H1 (cell line): Measurements from ENCODE around the gene CLPTM1L. TPM values are rescaled to one million over a fixed set of nuclear protein-coding genes. Genes with fewer than 3 reads are reported as not detected.

ENCODE experiments used
- CTCF ChIA-PET: fragments of 300-600 bp; sonication (Branson Sonifier 250); formaldehyde crosslinking; loops from one replicate; lab custom pipeline; 2021; ENCODE audit not compliant: partially characterized antibody; lab: Charles Lee
- POLR2A ChIA-PET: fragments of 300-600 bp; sonication (Branson Sonifier 250); formaldehyde crosslinking; loops from one replicate; lab custom pipeline; 2021; ENCODE audit warnings: inconsistent platforms; ENCODE audit not compliant: partially characterized antibody; lab: Charles Lee
- DNase-seq, 2 experiments: peaks; one replicate each; pipeline versions ENCODE4 v3.0.0 to v3.0.0-alpha.2; 2010 to 2022; ENCODE audit warnings: low spot score in 2 of 2, low read depth in 1 of 2, mixed read lengths in 1 of 2
- FAIRE-seq: peaks from 2 replicates; lab custom pipeline; 2011; peaks lifted over from hg19 to GRCh38; lab: Jason Lieb, UNC
- H2AFZ ChIP-seq: 2 replicates; pipeline ENCODE4 v1.8.1; 2012; ENCODE audit warnings: low read length, inconsistent platforms
- H2AK5ac ChIP-seq: 2 replicates; pipeline ENCODE4 v1.6.1; 2013; ENCODE audit warnings: low read depth, low read length
- H2BK120ac ChIP-seq: replicated peaks from 2 replicates; pipeline ENCODE3; 2013; ENCODE audit warnings: low read depth, low read length, inconsistent platforms
- H2BK12ac ChIP-seq: 2 replicates; pipeline ENCODE4 v1.6.1; 2013; ENCODE audit warnings: low read depth, low read length
- H2BK15ac ChIP-seq: 2 replicates; pipeline ENCODE4 v1.6.1; 2013; ENCODE audit warnings: low read length
- H2BK20ac ChIP-seq: 2 replicates; pipeline ENCODE4 v1.6.1; 2013; ENCODE audit warnings: low read length
- H2BK5ac ChIP-seq: 2 replicates; pipeline ENCODE4 v1.6.1; 2013; ENCODE audit warnings: low read depth, low read length
- H3K14ac ChIP-seq: 2 replicates; pipeline ENCODE4 v1.6.1; 2013; ENCODE audit warnings: inconsistent platforms; ENCODE audit not compliant: insufficient read length
- H3K18ac ChIP-seq: 2 replicates; pipeline ENCODE4 v1.6.1; 2013; ENCODE audit warnings: low read length; ENCODE audit errors: extremely low read depth
- H3K23ac ChIP-seq: 2 replicates; pipeline ENCODE4 v1.6.1; 2013; ENCODE audit warnings: inconsistent platforms; ENCODE audit not compliant: insufficient read length
- H3K23me2 ChIP-seq: 2 replicates; pipeline ENCODE4 v1.6.1; 2013; ENCODE audit warnings: low read depth, low read length
- H3K27ac ChIP-seq: 2 replicates; pipeline ENCODE4 v1.6.1; 2011; ENCODE audit warnings: low read depth, low read length, inconsistent platforms
- H3K27me3 ChIP-seq, 4 experiments: replicated peaks in 1 of 4; 1 replicate in 1 of 4; 2 replicates in 3 of 4; pipeline versions ENCODE4 v1.6.1 to v1.8.1; 2011 to 2013; ENCODE audit warnings: low read length in 3 of 4, mild to moderate bottlenecking in 3 of 4, inconsistent platforms in 2 of 4, mixed read lengths in 2 of 4, moderate library complexity in 1 of 4; ENCODE audit not compliant: control insufficient read depth in 3 of 4, insufficient read depth in 3 of 4; ENCODE audit errors: extremely low read depth in 1 of 4
- H3K36me3 ChIP-seq, 4 experiments: 2 replicates each; pipeline versions ENCODE4 v1.6.1 to v1.8.1; 2011 to 2013; ENCODE audit warnings: mild to moderate bottlenecking in 4 of 4, low read length in 3 of 4, moderate library complexity in 2 of 4, control low read depth in 1 of 4, inconsistent platforms in 1 of 4; ENCODE audit not compliant: insufficient read depth in 4 of 4, control insufficient read depth in 2 of 4
- H3K4ac ChIP-seq: replicated peaks from 2 replicates; pipeline ENCODE3; 2013; ENCODE audit warnings: low read length, low read depth, mixed read lengths, inconsistent platforms; ENCODE audit not compliant: insufficient read length
- H3K4me1 ChIP-seq, 4 experiments: replicated peaks in 1 of 4; 1 replicate in 1 of 4; 2 replicates in 3 of 4; pipeline versions ENCODE4 v1.6.1 to v1.8.1; 2011 to 2013; ENCODE audit warnings: low read length in 3 of 4, inconsistent platforms in 2 of 4, mixed read lengths in 1 of 4; ENCODE audit not compliant: insufficient read depth in 4 of 4, control insufficient read depth in 3 of 4
- H3K4me2 ChIP-seq, 2 experiments: 2 replicates each; pipeline versions ENCODE4 v1.6.1 to v1.8.1; 2011 to 2013; ENCODE audit warnings: low read depth in 2 of 2, low read length in 2 of 2, control low read depth in 1 of 2, inconsistent platforms in 1 of 2, mild to moderate bottlenecking in 1 of 2; ENCODE audit not compliant: insufficient read depth in 1 of 2
- H3K4me3 ChIP-seq, 4 experiments: fragments of 200-600, 300-600 bp in 1 of 4; sonication (generic), shearing (Covaris generic), sonication (Bioruptor Twin) in 1 of 4; 2 replicates each; pipeline versions ENCODE4 v1.5.1 to v1.8.1; 2011 to 2016; ENCODE audit warnings: low read length in 4 of 4, low read depth in 3 of 4, control low read depth in 2 of 4, inconsistent platforms in 2 of 4, mild to moderate bottlenecking in 2 of 4, mixed read lengths in 1 of 4, moderate library complexity in 1 of 4; ENCODE audit not compliant: insufficient read depth in 2 of 4; ENCODE audit errors: extremely low read depth in 1 of 4
- H3K56ac ChIP-seq: replicated peaks from 2 replicates; pipeline ENCODE3; 2013; ENCODE audit warnings: low read depth, mild to moderate bottlenecking, mixed read lengths, low read length, inconsistent platforms; ENCODE audit not compliant: insufficient read length
- H3K79me1 ChIP-seq: 2 replicates; pipeline ENCODE4 v1.6.1; 2013; ENCODE audit warnings: low read depth, low read length, control low read depth
- H3K79me2 ChIP-seq, 2 experiments: 2 replicates each; pipeline versions ENCODE4 v1.6.1 to v1.8.1; 2012 to 2013; ENCODE audit warnings: low read length in 2 of 2, mild to moderate bottlenecking in 2 of 2, inconsistent platforms in 1 of 2; ENCODE audit not compliant: insufficient read depth in 2 of 2, control insufficient read depth in 1 of 2
- H3K9ac ChIP-seq, 4 experiments: replicated peaks in 1 of 4; 1 replicate in 1 of 4; 2 replicates in 3 of 4; pipeline versions ENCODE4 v1.6.1 to v1.8.1; 2011 to 2013; ENCODE audit warnings: low read depth in 3 of 4, low read length in 3 of 4, control low read depth in 2 of 4, mild to moderate bottlenecking in 2 of 4, moderate library complexity in 2 of 4, inconsistent platforms in 1 of 4; ENCODE audit errors: extremely low read depth in 1 of 4
- H3K9me3 ChIP-seq, 2 experiments: 2 replicates each; pipeline versions ENCODE4 v1.6.1 to v1.8.1; 2012 to 2013; ENCODE audit warnings: mild to moderate bottlenecking in 2 of 2, moderate library complexity in 2 of 2, control low read depth in 1 of 2, inconsistent platforms in 1 of 2, low read depth in 1 of 2, low read length in 1 of 2, mixed read lengths in 1 of 2; ENCODE audit not compliant: insufficient read depth in 2 of 2
- H4K20me1 ChIP-seq, 2 experiments: replicated peaks in 1 of 2; 2 replicates each; pipeline versions ENCODE3 to v1.8.1; 2011 to 2013; ENCODE audit warnings: inconsistent platforms in 2 of 2, low read length in 2 of 2, mild to moderate bottlenecking in 1 of 2; ENCODE audit not compliant: insufficient read depth in 2 of 2, control insufficient read depth in 1 of 2
- H4K5ac ChIP-seq: 2 replicates; pipeline ENCODE4 v1.6.1; 2013; ENCODE audit warnings: low read length, low read depth, mixed read lengths, inconsistent platforms; ENCODE audit not compliant: insufficient read length
- H4K8ac ChIP-seq: 2 replicates; pipeline ENCODE4 v1.8.0; 2013; ENCODE audit warnings: mild to moderate bottlenecking, moderate library complexity, low read length, inconsistent platforms; ENCODE audit not compliant: insufficient read depth; ENCODE audit errors: extremely low read depth
- H4K91ac ChIP-seq: replicated peaks from 2 replicates; pipeline ENCODE3; 2013; ENCODE audit warnings: low read length, mixed read lengths, inconsistent platforms; ENCODE audit not compliant: insufficient read length
- BRCA1 ChIP-seq: IDR thresholded peaks from 2 replicates; pipeline ENCODE4 v1.6.1; 2012; ENCODE audit warnings: low read depth, low read length, improper control_type of control experiment
- NRF1 ChIP-seq: IDR thresholded peaks from 2 replicates; pipeline ENCODE4 v1.6.1; 2011; ENCODE audit warnings: mild to moderate bottlenecking, low read depth, low read length, improper control_type of control experiment
- POU5F1 ChIP-seq: IDR thresholded peaks from 2 replicates; pipeline ENCODE4 v1.6.1; 2011; ENCODE audit warnings: low read depth, mild to moderate bottlenecking, low read length, moderate library complexity
- RFX5 ChIP-seq: IDR thresholded peaks from 2 replicates; pipeline ENCODE4 v1.6.1; 2011; ENCODE audit warnings: low read depth, low read length, improper control_type of control experiment, borderline replicate concordance
- SP2 ChIP-seq: IDR thresholded peaks from 2 replicates; pipeline ENCODE4 v1.6.1; 2012; ENCODE audit warnings: mild to moderate bottlenecking, low read length, inconsistent platforms
- SP4 ChIP-seq: IDR thresholded peaks from 2 replicates; pipeline ENCODE4 v1.6.1; 2012; ENCODE audit warnings: low read length, inconsistent platforms
- SRF ChIP-seq: IDR thresholded peaks from 2 replicates; pipeline ENCODE4 v1.6.1; 2011; ENCODE audit warnings: mild to moderate bottlenecking, low read depth, low read length, moderate library complexity
- TAF1 ChIP-seq: IDR thresholded peaks from 2 replicates; pipeline ENCODE4 v1.6.1; 2011; ENCODE audit warnings: mild to moderate bottlenecking, low read depth, low read length
- TEAD4 ChIP-seq: IDR thresholded peaks from 2 replicates; pipeline ENCODE4 v1.6.1; 2012; ENCODE audit warnings: low read depth, low read length, inconsistent platforms, mixed read lengths
- WGBS, 2 experiments: shearing (Covaris generic) in 1 of 2; methylation state at CpG; one replicate each; pipeline versions ENCODE4 v1.1.6 to v1.1.7; 2013 to 2015; ENCODE audit warnings: low lambda C conversion rate in 2 of 2, mixed read lengths in 2 of 2, inconsistent platforms in 1 of 2, low coverage in 1 of 2, missing lambda C conversion rate in 1 of 2; ENCODE audit not compliant: insufficient replicate concordance in 2 of 2, insufficient coverage in 1 of 2, insufficient read length in 1 of 2; ENCODE audit errors: extremely low coverage in 1 of 2, missing lambda C conversion rate in 1 of 2; 5-methylcytosine and 5-hydroxymethylcytosine counted together
- polyA plus RNA-seq, 7 experiments: library from polyadenylated mRNA; depleted of rRNA in 3 of 7; stranded (reverse) in 5 of 7; unstranded in 2 of 7; fragments of >200 nt in 5 of 7; fragments of 200-250 nt in 2 of 7; gene quantifications; 1 replicate in 5 of 7; 2 replicates in 1 of 7; 4 replicates in 1 of 7; pipeline versions ENCODE4 v1.2.1 to v1.2.3, GENCODE V29; 2011 to 2013; ENCODE audit warnings: missing spikeins in 2 of 7, mixed read lengths in 2 of 7
- total RNA-seq: library from RNA; stranded (reverse); fragmentation: NEBNext Ultra II Directional; extraction: Animal tissue kit (Norgen Biotek cat#: 25700); gene quantifications from 2 replicates; pipeline ENCODE4 v1.2.1, GENCODE V29; 2021

Gene CLPTM1L
- total and polyA plus RNA-seq, 2 of the 8 experiments (the other 6 are each of a cell fraction or from before 2014, with no cell fraction given), result 102 to 119 TPM

DNA sequence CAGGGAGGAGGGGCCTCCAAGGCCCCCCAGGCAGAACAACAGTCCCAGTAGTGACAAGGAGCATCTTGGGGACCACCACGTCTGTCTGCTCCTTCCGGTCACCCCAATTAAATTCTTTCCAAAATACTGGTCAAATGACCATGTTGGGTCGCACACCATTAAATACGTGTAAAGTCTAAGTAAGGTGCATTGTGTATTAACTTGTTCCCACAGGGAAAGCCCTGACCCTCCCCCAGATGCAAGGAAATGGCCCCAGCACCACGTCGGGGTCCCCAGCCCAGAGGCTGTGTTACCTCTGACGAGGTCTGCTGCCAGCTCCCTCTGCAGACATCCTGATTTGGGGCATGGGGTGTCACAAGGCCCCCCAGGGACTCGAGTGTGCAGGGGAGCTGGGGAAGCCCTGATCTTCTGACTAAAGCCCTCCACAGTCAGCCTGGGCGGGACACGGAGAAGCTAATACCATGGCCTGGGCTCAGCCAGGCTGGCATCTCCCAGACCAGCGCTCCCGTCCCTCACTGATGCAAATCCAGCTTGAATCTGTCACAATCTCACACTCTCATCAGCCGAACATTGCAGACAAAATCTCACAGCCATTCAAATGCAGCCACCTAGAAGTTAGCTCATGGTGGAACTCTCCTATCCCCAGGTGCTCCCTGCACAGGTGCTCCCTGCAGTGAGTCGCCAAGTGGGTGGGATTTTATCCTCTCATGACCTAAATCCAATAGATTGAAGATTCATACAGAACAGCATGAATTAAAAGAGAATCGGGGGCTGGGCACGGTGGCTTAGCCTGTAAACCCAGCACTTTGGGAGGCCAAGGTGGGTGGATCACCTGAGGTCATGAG is 63.6 kb downstream of the CLPTM1L start:
- ChIA-PET POLR2A (no interaction called here), CTCF (interaction anchor here (1.4 kb wide), 1 partner anchor 114 kb away, joined by 3 read pairs; no protein-coding TSS in a partner anchor)
- no peak overlapping the region for H2AK5ac ChIP-seq
- no peaks in the 10 kb centered on the region for H3K4me1 ChIP-seq
- H3K79me1 ChIP-seq, result peaks cover 3% of the 10 kb centered on the region
- H3K14ac ChIP-seq, result no peak overlapping the region
- H3K9ac ChIP-seq, result no peak overlapping the region
- H2BK5ac ChIP-seq, result no peak overlapping the region
- no peaks in the 10 kb centered on the region for H3K9me3 ChIP-seq
- H2BK20ac ChIP-seq, result no peak overlapping the region
- no peaks in the 10 kb centered on the region for H3K27me3 ChIP-seq
- H3K23ac ChIP-seq, result no peak overlapping the region
- H3K36me3 ChIP-seq, result peaks cover 0 to 18% (median 8%) of the 10 kb centered on the region in 4 experiments; a peak in 4 of 8 replicates
- WGBS, 2 experiments, result 90% methylated on average over 16 of the region's 16 CpGs; no CpG with 5 or more reads in 1 of the 2 experiments
- H4K5ac ChIP-seq, result no peak overlapping the region
- no peak overlapping the region for H3K27ac ChIP-seq
- no peak overlapping the region for H2BK12ac ChIP-seq
- no peak overlapping the region for H3K56ac ChIP-seq
- DNase-seq (no peak), FAIRE-seq (no peak)
- no peak overlapping the region for H2BK120ac ChIP-seq
- no peaks in the 10 kb centered on the region for H3K23me2 ChIP-seq
- no peak overlapping the region for H3K4ac ChIP-seq
- TF ChIP-seq BRCA1 (no peak), POU5F1 (no peak), SRF (no peak), SP2 (no peak), NRF1 (no peak), TEAD4 (no peak), SP4 (no peak), TAF1 (no peak), RFX5 (no peak)
- H3K79me2 ChIP-seq, result peaks cover 0 to 23% of the 10 kb centered on the region in 2 experiments; a peak in 2 of 4 replicates
- no peak overlapping the region for H4K8ac ChIP-seq
- H4K91ac ChIP-seq, result no peak overlapping the region
- no peak overlapping the region for H3K4me2 ChIP-seq
- no peak overlapping the region for H3K4me3 ChIP-seq
- no peak overlapping the region for H2BK15ac ChIP-seq
- H3K18ac ChIP-seq, result no peak overlapping the region
- H2AFZ ChIP-seq, result no peak overlapping the region
- H4K20me1 ChIP-seq, result peaks cover 6 to 12% of the 10 kb centered on the region in 2 experiments
